Neural cell (in vitro differentiated cells): ENCODE data around the gene RSPH1. TPM values are rescaled to one million over a fixed set of nuclear protein-coding genes. Genes with fewer than 3 reads are reported as not detected.

Experiments
- H2AFZ ChIP-seq: fragments of 200-600, 300-800 bp; sonication (generic), shearing (Covaris generic); 2 replicates; pipeline ENCODE4 v1.6.0; 2014; ENCODE audit warnings: low read depth, mild to moderate bottlenecking, antibody characterized with exemption, low read length, moderate library complexity
- H3F3A ChIP-seq: fragments of 200-600 bp; shearing (Covaris generic); 2 replicates; pipeline ENCODE4 v1.6.1; 2016; ENCODE audit warnings: mild to moderate bottlenecking, moderate library complexity, mixed read lengths, antibody characterized with exemption, low read length; ENCODE audit not compliant: insufficient read depth, poor library complexity, severe bottlenecking
- H3K27ac ChIP-seq: fragments of 200-600, 300-800 bp; sonication (generic), shearing (Covaris generic); 2 replicates; pipeline ENCODE4 v1.5.1; 2014; ENCODE audit warnings: mild to moderate bottlenecking, low read length, moderate library complexity
- H3K27me3 ChIP-seq: fragments of 300-800, 200-600 bp; sonication (generic), shearing (Covaris generic); 2 replicates; pipeline ENCODE4 v1.6.0; 2014; ENCODE audit warnings: mild to moderate bottlenecking, low read depth, low read length, moderate library complexity; ENCODE audit not compliant: insufficient read depth
- H3K36me3 ChIP-seq: fragments of 300-800, 200-600 bp; sonication (generic), shearing (Covaris generic); 2 replicates; pipeline ENCODE4 v1.5.1; 2014; ENCODE audit warnings: mild to moderate bottlenecking, antibody characterized with exemption, low read length, moderate library complexity; ENCODE audit not compliant: insufficient read depth
- H3K4me2 ChIP-seq: fragments of 300-800, 200-600 bp; sonication (generic), shearing (Covaris generic); 2 replicates; pipeline ENCODE4 v1.6.0; 2014; ENCODE audit warnings: mild to moderate bottlenecking, low read length
- H3K4me3 ChIP-seq: fragments of 300-800, 200-600 bp; sonication (generic), shearing (Covaris generic); 2 replicates; pipeline ENCODE4 v1.5.1; 2014; ENCODE audit warnings: mild to moderate bottlenecking, low read length, moderate library complexity
- H3K79me2 ChIP-seq: fragments of 200-600 bp; shearing (Covaris generic); replicated peaks from 2 replicates; pipeline ENCODE4 v1.6.0; 2014; ENCODE audit warnings: mild to moderate bottlenecking, low read length, moderate library complexity; ENCODE audit not compliant: insufficient read depth
- H3K9ac ChIP-seq: fragments of 300-800, 200-600 bp; sonication (generic), shearing (Covaris generic); 2 replicates; pipeline ENCODE4 v1.6.1; 2016; ENCODE audit warnings: mild to moderate bottlenecking, low read length, mixed read lengths
- H3K9me2 ChIP-seq: fragments of 200-600 bp; shearing (Covaris generic); 2 replicates; pipeline ENCODE4 v1.6.1; 2016; ENCODE audit warnings: mild to moderate bottlenecking, low read length, mixed read lengths; ENCODE audit not compliant: insufficient read depth
- H3K9me3 ChIP-seq: fragments of 200-600, 300-800 bp; sonication (generic), shearing (Covaris generic); 2 replicates; pipeline ENCODE4 v1.6.1; 2016; ENCODE audit warnings: mild to moderate bottlenecking, mixed run types, low read length, moderate library complexity, mixed read lengths
- H4K20me1 ChIP-seq: fragments of 200-600 bp; shearing (Covaris generic); 2 replicates; pipeline ENCODE4 v1.6.1; 2016; ENCODE audit warnings: mild to moderate bottlenecking, mixed run types; ENCODE audit not compliant: insufficient read depth
- CTCF ChIP-seq: fragments of 450-650 bp; IDR thresholded peaks from 2 replicates; pipeline ENCODE4 v1.5.1; 2014; ENCODE audit warnings: antibody characterized with exemption, mild to moderate bottlenecking, moderate library complexity; ENCODE audit not compliant: poor library complexity, severe bottlenecking
- EP300 ChIP-seq: fragments of 450-650 bp; conservative IDR thresholded peaks from 2 replicates; pipeline ENCODE4 v1.6.1; 2014; ENCODE audit warnings: antibody characterized with exemption, mild to moderate bottlenecking, moderate library complexity; ENCODE audit not compliant: poor library complexity, severe bottlenecking
- EZH2 ChIP-seq: fragments of 200-600, 300-800 bp; shearing (Covaris generic), sonication (generic); IDR thresholded peaks from 2 replicates; pipeline ENCODE4 v1.6.1; 2014; ENCODE audit warnings: antibody characterized with exemption, low read length, borderline replicate concordance, mild to moderate bottlenecking; ENCODE audit not compliant: insufficient read depth, poor library complexity, severe bottlenecking
- MXI1 ChIP-seq: fragments of 450-650 bp; conservative IDR thresholded peaks from 2 replicates; pipeline ENCODE4 v1.6.1; 2014; ENCODE audit warnings: antibody characterized with exemption, mild to moderate bottlenecking; ENCODE audit not compliant: poor library complexity, severe bottlenecking
- POLR2AphosphoS5 ChIP-seq: IDR thresholded peaks from 2 replicates; pipeline ENCODE4 v1.6.1; 2012
- RAD21 ChIP-seq: fragments of 450-650 bp; conservative IDR thresholded peaks from 2 replicates; pipeline ENCODE4 v1.6.1; 2014; ENCODE audit warnings: antibody characterized with exemption, mild to moderate bottlenecking, moderate library complexity
- SMC3 ChIP-seq: fragments of 450-650 bp; conservative IDR thresholded peaks from 2 replicates; pipeline ENCODE4 v1.6.1; 2014; ENCODE audit warnings: antibody characterized with exemption, mild to moderate bottlenecking, moderate library complexity; ENCODE audit not compliant: poor library complexity
- TAF1 ChIP-seq: IDR thresholded peaks from 2 replicates; pipeline ENCODE4 v1.6.1; 2012; ENCODE audit warnings: low read depth
- polyA plus RNA-seq: library from polyadenylated mRNA; depleted of rRNA; stranded (reverse); fragments of >200 nt; gene quantifications from 2 replicates; pipeline ENCODE4 v1.2.3, GENCODE V29; 2014
- TF ChIP-seq, protein P1 (sequence below): IDR thresholded peaks from 2 replicates; pipeline ENCODE4 v1.6.1; 2012; ENCODE audit warnings: borderline replicate concordance

RSPH1 gene
- polyA plus RNA-seq, 1 donor from 2014 or later: 1.3 TPM

DNA sequence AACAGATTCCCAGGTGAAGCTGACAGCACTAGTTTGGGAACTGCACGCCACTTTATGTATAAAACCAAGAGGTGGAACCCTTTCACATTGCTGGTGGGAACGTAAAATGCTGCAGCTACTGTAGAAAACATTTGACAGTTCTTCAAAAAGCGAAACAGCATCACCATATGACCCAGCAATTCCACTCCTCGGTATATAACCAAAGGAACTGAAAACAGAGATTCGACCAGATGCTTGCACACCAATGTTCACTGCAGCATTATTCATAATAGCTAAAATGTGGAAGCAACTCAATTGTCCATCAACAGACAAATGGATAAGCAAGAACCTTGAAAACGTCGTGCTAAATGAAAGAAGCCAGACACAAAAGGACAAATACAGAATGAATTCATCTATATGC is 17.5 kb downstream of the RSPH1 start:
- no peaks in the 10 kb centered on the region for H3K9me3 ChIP-seq
- no peaks in the 10 kb centered on the region for H3K79me2 ChIP-seq
- H3K27me3 ChIP-seq: no peaks in the 10 kb centered on the region
- no peak overlapping the region for H2AFZ ChIP-seq
- H3F3A ChIP-seq: no peaks in the 10 kb centered on the region
- TF ChIP-seq EP300: no peak
- TF ChIP-seq SMC3: no peak
- TF ChIP-seq, protein P1, sequence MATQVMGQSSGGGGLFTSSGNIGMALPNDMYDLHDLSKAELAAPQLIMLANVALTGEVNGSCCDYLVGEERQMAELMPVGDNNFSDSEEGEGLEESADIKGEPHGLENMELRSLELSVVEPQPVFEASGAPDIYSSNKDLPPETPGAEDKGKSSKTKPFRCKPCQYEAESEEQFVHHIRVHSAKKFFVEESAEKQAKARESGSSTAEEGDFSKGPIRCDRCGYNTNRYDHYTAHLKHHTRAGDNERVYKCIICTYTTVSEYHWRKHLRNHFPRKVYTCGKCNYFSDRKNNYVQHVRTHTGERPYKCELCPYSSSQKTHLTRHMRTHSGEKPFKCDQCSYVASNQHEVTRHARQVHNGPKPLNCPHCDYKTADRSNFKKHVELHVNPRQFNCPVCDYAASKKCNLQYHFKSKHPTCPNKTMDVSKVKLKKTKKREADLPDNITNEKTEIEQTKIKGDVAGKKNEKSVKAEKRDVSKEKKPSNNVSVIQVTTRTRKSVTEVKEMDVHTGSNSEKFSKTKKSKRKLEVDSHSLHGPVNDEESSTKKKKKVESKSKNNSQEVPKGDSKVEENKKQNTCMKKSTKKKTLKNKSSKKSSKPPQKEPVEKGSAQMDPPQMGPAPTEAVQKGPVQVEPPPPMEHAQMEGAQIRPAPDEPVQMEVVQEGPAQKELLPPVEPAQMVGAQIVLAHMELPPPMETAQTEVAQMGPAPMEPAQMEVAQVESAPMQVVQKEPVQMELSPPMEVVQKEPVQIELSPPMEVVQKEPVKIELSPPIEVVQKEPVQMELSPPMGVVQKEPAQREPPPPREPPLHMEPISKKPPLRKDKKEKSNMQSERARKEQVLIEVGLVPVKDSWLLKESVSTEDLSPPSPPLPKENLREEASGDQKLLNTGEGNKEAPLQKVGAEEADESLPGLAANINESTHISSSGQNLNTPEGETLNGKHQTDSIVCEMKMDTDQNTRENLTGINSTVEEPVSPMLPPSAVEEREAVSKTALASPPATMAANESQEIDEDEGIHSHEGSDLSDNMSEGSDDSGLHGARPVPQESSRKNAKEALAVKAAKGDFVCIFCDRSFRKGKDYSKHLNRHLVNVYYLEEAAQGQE: no peak
- no peak for TF ChIP-seq MXI1
- TF ChIP-seq TAF1: no peak
- no peak overlapping the region for H3K4me2 ChIP-seq
- H4K20me1 ChIP-seq: no peaks in the 10 kb centered on the region
- no peaks in the 10 kb centered on the region for H3K36me3 ChIP-seq
- H3K9me2 ChIP-seq: no peaks in the 10 kb centered on the region
- no peak overlapping the region for H3K4me3 ChIP-seq
- no peak overlapping the region for H3K9ac ChIP-seq
- H3K27ac ChIP-seq: no peak overlapping the region

DNA sequence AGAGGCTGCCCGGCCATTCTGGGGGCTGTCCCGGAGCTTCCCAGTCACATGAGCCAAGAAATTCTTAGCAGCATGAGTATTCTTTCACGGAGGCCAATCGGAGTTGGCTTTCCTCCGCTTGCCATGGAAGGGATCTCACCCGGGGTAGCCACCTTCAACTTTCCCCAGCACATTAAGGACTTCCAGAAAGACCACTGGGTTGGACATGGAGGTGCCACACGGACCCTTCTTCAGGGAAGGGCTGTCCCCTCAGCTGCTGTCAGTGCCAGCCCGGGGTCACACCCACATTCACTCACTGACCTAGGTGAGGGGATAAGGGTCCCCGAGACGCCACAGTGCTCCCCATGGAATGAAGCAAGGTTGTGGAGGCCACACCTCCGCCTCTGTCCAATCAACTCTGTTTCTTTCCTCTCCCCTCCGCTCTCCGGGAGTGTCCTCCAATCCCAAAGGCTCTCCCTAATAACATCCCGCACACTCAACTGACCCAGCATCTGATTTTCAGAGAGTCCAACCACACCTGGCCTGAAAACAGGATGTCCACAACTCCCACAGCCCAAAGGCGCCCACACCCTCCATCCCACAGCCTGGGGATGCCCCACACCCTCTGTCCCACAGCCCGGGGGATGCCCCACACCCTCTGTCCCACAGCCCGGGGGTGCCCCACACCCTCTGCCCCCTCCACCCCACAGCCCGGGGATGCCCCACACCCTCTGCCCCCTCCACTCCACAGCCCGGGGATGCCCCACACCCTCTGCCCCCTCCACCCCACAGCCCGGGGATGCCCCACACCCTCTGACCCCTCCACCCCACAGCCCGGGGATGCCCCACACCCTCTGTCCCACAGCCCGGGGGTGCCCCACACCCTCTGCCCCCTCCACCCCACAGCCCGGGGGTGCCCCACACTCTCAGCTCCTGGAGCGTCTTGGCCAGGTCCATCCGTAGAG is 19.4 kb downstream of the RSPH1 start:
- Histone ChIP-seq H3K9ac (no peak overlapping the region), H3K36me3 (no peaks in the 10 kb centered on the region), H4K20me1 (no peaks in the 10 kb centered on the region), H3K9me3 (no peaks in the 10 kb centered on the region), H3K27me3 (no peaks in the 10 kb centered on the region), H3K9me2 (no peaks in the 10 kb centered on the region), H2AFZ (no peak overlapping the region), H3F3A (no peaks in the 10 kb centered on the region), H3K27ac (no peak overlapping the region), H3K79me2 (no peaks in the 10 kb centered on the region), H3K4me2 (no peak overlapping the region), H3K4me3 (no peak overlapping the region)
- TF ChIP-seq POLR2AphosphoS5: no peak
- no peak for TF ChIP-seq SMC3
- no peak for TF ChIP-seq MXI1
- TF ChIP-seq RAD21: no peak
- no peak for TF ChIP-seq CTCF
- TF ChIP-seq TAF1: no peak
- TF ChIP-seq, protein P1: no peak
- TF ChIP-seq EZH2: no peak
- no peak for TF ChIP-seq EP300
